GM12891 (cell line): ENCODE data around the gene NSF.
"Not testable (repeated sequence)": the region's sequence is repeated elsewhere in the genome, so short reads cannot be mapped to it uniquely, and the experiment has no call there.

ENCODE experiments used
- DNase-seq: peaks from one replicate; pipeline ENCODE4 v3.0.0; 2011; ENCODE audit warnings: low spot score; ENCODE audit not compliant: insufficient read length
- FAIRE-seq: peaks from 2 replicates; lab custom pipeline; 2011; peaks lifted over from hg19 to GRCh38; lab: Jason Lieb, UNC
- PAX5 ChIP-seq: IDR thresholded peaks from 2 replicates; pipeline ENCODE4 v1.6.1; 2011; ENCODE audit warnings: low read length, moderate library complexity, mild to moderate bottlenecking; ENCODE audit not compliant: insufficient read depth, severe bottlenecking
- POLR2A ChIP-seq: IDR thresholded peaks from 2 replicates; pipeline ENCODE4 v1.6.1; 2011; ENCODE audit warnings: low read depth, low read length, control low read depth
- POLR2AphosphoS5 ChIP-seq: IDR thresholded peaks from 2 replicates; pipeline ENCODE4 v1.6.1; 2011; ENCODE audit warnings: low read depth, low read length, control low read depth
- POU2F2 ChIP-seq: IDR thresholded peaks from 2 replicates; pipeline ENCODE4 v1.6.1; 2011; ENCODE audit warnings: low read depth, mild to moderate bottlenecking, control low read depth, low read length, moderate library complexity
- SPI1 ChIP-seq: IDR thresholded peaks from 2 replicates; pipeline ENCODE4 v1.6.1; 2011; ENCODE audit warnings: low read depth, low read length, control low read depth
- TAF1 ChIP-seq: IDR thresholded peaks from 2 replicates; pipeline ENCODE4 v1.6.1; 2011; ENCODE audit warnings: low read depth, low read length, control low read depth

Gene NSF

GRCh38 chr17:46742565-46743270 is 152.2 kb downstream of the NSF start:
- TF ChIP-seq TAF1 (no peak), PAX5 (no peak), SPI1 (no peak), POLR2AphosphoS5 (no peak), POLR2A (no peak), POU2F2 (no peak)
- FAIRE-seq = no peak

DNA sequence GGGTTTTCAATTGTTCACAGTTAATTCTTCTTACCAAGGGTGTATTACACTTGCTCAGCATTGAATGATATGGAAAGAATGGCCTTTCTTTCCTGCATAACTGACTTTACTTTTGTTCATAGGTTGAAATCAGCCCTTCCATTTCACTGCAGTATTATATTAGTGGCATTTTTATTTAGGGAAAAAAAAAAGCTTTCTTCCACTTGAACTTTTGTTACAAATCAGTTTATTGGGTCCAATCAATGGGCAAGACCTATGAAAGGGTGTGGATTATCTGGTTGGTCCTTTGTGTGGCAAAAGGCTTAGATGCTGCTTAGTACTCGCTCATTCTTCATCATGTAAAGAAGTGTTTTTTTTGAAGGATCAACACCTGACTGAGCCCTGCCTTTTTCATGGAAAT is 154.0 kb downstream of the NSF start:
- no peak for FAIRE-seq
- TF ChIP-seq SPI1 (no peak), POU2F2 (no peak), TAF1 (no peak), POLR2AphosphoS5 (no peak), PAX5 (no peak), POLR2A (no peak)
- DNase-seq = no peak

More at GRCh38 chr17:46742565-46743270, 152.2 kb downstream of the NSF start:
- DNase-seq = no peak

DNA sequence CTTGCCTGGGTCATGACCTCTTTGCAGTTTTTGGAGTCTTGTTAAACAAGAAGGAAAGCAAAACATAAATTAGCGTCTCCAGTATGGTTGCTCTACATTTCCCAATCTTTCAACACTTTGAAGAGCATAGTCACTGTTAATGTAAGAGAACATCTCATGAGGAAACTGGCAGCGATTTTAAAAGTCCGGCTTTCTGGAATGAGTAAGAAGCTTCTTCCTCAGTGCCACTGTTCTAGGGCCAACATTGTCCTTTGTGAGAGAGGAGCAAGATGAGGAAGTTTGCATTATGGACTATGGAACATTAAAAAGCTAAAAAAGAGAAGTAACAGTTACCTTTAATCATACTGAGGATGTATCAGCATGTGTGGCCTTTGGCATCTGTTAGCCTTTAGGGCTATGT is 154.9 kb downstream of the NSF start:
- DNase-seq = no peak
- FAIRE-seq = no peak
- TF ChIP-seq PAX5 (no peak), SPI1 (no peak), POLR2A (no peak), POLR2AphosphoS5 (no peak), POU2F2 (no peak), TAF1 (no peak)

GRCh38 chr17:46751425-46751824 is 161.0 kb downstream of the NSF start:
- FAIRE-seq = no peak
- TF ChIP-seq POU2F2 (no peak), SPI1 (no peak), POLR2AphosphoS5 (no peak), PAX5 (no peak), POLR2A (no peak), TAF1 (no peak)
- no peak for DNase-seq

DNA sequence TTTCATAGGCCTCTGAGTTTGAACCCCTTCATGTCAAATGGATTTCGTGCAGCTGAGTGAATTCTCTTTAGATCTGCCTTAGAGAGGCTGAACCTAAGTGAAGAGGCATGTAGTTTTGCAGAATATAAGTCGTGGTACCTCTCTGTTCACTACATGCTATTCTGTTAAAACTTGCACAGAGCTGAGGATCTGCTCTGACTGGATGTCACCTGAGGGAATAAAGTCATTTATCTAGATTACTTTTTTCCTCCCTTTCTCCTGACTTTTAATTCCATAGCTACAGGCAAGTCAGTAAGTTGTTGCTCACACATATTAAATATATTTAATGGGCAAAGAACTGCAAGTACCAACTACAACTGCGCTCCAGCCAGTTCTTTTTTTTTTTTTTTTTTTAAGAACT is 163.3 kb downstream of the NSF start:
- no peak for TF ChIP-seq SPI1
- TF ChIP-seq PAX5 = no peak
- TF ChIP-seq POU2F2 = no peak
- no peak for TF ChIP-seq POLR2AphosphoS5
- no peak for TF ChIP-seq TAF1
- TF ChIP-seq POLR2A = no peak
- FAIRE-seq (no peak), DNase-seq (no peak)

- DNase-seq = no peak
- no peak for FAIRE-seq
- TF ChIP-seq POLR2AphosphoS5 = no peak
- TF ChIP-seq PAX5 = no peak
- TF ChIP-seq TAF1 = no peak
- no peak for TF ChIP-seq POU2F2
- no peak for TF ChIP-seq POLR2A
- TF ChIP-seq SPI1 = no peak
Observed at GRCh38 chr17:46756081-46756735, 165.7 kb downstream of the NSF start.

- no peak for FAIRE-seq
- no peak for TF ChIP-seq POLR2AphosphoS5
- DNase-seq = no peak
Observed at GRCh38 chr17:46756861-46757260, 166.4 kb downstream of the NSF start.

GRCh38 chr17:46757588-46757987 is 167.1 kb downstream of the NSF start:
- not testable (repeated sequence) for FAIRE-seq, DNase-seq

DNA sequence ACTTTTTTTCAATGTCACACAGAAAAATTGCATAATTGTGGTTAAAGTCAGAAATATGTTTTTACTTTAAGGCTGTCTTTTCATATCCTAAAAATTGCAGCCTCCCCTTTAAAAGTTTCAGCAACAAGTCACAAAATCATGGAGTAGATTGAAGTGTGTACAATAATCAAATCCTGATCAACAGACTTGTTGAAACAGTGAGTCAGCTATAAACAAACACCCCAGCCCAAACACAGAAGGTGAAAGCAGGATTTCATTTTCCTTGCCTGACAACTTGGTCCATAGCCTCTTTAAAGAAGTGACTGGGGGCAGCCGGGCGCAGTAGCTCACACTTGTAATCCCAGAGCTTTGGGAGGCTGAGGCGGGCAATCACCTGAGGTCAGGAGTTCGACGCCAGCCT is 168.1 kb downstream of the NSF start:
- TF ChIP-seq SPI1 = no peak
- TF ChIP-seq POLR2A = no peak
- no peak for TF ChIP-seq PAX5
- TF ChIP-seq TAF1 = no peak
- TF ChIP-seq POU2F2 = no peak
- no peak for TF ChIP-seq POLR2AphosphoS5
- no peak for FAIRE-seq

DNA sequence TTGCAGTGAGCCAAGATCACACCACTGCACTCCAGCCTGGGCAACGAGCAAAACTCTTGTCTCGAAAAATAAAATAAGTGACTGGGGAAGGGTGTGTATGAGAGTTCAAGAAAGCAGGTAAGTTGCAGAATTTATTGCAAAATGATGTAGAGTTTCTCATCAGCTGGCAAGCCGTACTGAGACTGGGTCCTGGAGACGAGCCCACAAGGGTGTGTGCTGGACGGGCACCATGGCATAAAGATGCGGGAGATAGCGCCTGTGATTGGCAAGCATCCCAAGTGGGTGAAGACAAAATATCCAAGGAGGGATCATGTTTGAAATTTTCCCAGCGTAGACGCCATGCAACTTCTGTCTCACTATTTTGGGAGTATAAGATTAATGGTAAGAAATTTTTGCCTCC is 168.7 kb downstream of the NSF start:
- FAIRE-seq (no peak), DNase-seq (no peak)
- TF ChIP-seq POLR2A (no peak), PAX5 (no peak), POLR2AphosphoS5 (no peak), TAF1 (no peak), POU2F2 (no peak), SPI1 (no peak)

More for the DNA sequence above, 168.1 kb downstream of the NSF start:
- DNase-seq = no peak
